Measurements from ENCODE around the gene CELF2. TPM values are rescaled to one million over a fixed set of nuclear protein-coding genes. Genes with fewer than 3 reads are reported as not detected.

CELF2 gene
- total RNA-seq, 1 donor from 2014 or later: 31.6 TPM

- no peak overlapping the region for H2AFZ ChIP-seq (replicated peaks)
- H3K36me3 ChIP-seq: no peaks in the 10 kb centered on the region
- H4K20me1 ChIP-seq (ENCODE audit: low read depth): no peaks in the 10 kb centered on the region
- no peaks in the 10 kb centered on the region for H3K27me3 ChIP-seq
- no peaks in the 10 kb centered on the region for H3K9me3 ChIP-seq (ENCODE audit: low read depth)
- H3K9ac ChIP-seq: no peak overlapping the region
- peaks cover 2% of the 10 kb centered on the region for H3K4me1 Mint-ChIP-seq
- TF ChIP-seq CTCF (IDR thresholded peaks at IDR 0.05): no peak
- TF ChIP-seq EZH2phosphoT487 (IDR thresholded peaks at IDR 0.05): no peak
- no peak for TF ChIP-seq EZH2 (IDR thresholded peaks at IDR 0.05)
- peaks cover 22% of the 10 kb centered on the region for H3K4me1 ChIP-seq
- peaks cover 8% of the 10 kb centered on the region for H3K36me3 Mint-ChIP-seq
- peak overlapping the region; percentile 24 for H3K4me2 ChIP-seq
- peaks cover 15% of the 10 kb centered on the region for H3K9me3 Mint-ChIP-seq
- peaks cover 21% of the 10 kb centered on the region for H3K79me2 ChIP-seq (ENCODE audit: low read depth)
- H3K27me3 Mint-ChIP-seq (ENCODE audit: insufficient read depth, low read depth): peaks cover 2% of the 10 kb centered on the region
- no peak overlapping the region for H3K4me3 Mint-ChIP-seq
- H3K4me3 ChIP-seq: no peak overlapping the region
- H3K27ac ChIP-seq: peak overlapping the region; percentile 42
- no peak for DNase-seq (ENCODE audit: low spot score)
- H3F3A ChIP-seq (ENCODE audit: low read depth): peaks cover 13% of the 10 kb centered on the region
- no peak overlapping the region for H3K27ac Mint-ChIP-seq
These were observed 17.1 kb downstream of the CELF2 start for GRCh38 chr10:11034762-11035161.

- H3K27ac Mint-ChIP-seq: no peak overlapping the region
- Histone ChIP-seq H3K9me3 (ENCODE audit: low read depth) (no peaks in the 10 kb centered on the region), H2AFZ (replicated peaks) (no peak overlapping the region), H3K27ac (peak overlapping the region; percentile 42), H3K4me3 (no peak overlapping the region), H3K79me2 (ENCODE audit: low read depth) (peaks cover 21% of the 10 kb centered on the region), H3K36me3 (no peaks in the 10 kb centered on the region), H3K4me1 (peaks cover 22% of the 10 kb centered on the region), H3K27me3 (no peaks in the 10 kb centered on the region), H3F3A (ENCODE audit: low read depth) (peaks cover 13% of the 10 kb centered on the region), H4K20me1 (ENCODE audit: low read depth) (no peaks in the 10 kb centered on the region), H3K9ac (no peak overlapping the region), H3K4me2 (peak overlapping the region; percentile 24)
- H3K36me3 Mint-ChIP-seq: peaks cover 3% of the 10 kb centered on the region
- DNase-seq (ENCODE audit: low spot score): peak; percentile 52
- peaks cover 2% of the 10 kb centered on the region for H3K4me1 Mint-ChIP-seq
- peaks cover 15% of the 10 kb centered on the region for H3K9me3 Mint-ChIP-seq
- no peak overlapping the region for H3K4me3 Mint-ChIP-seq
- H3K27me3 Mint-ChIP-seq (ENCODE audit: insufficient read depth, low read depth): peaks cover under 1% of the 10 kb centered on the region
- no peak for TF ChIP-seq EZH2phosphoT487 (IDR thresholded peaks at IDR 0.05)
- TF ChIP-seq CTCF (IDR thresholded peaks at IDR 0.05): no peak
- no peak for TF ChIP-seq EZH2 (IDR thresholded peaks at IDR 0.05)
These were observed 17.8 kb downstream of the CELF2 start for GRCh38 chr10:11035301-11035991.

GRCh38 chr10:11036424-11037011 lies 18.8 kb downstream of the CELF2 start:
- DNase-seq (ENCODE audit: low spot score): peak; percentile 59
- Mint-ChIP-seq H3K9me3 (peaks cover 15% of the 10 kb centered on the region), H3K4me1 (peaks cover 2% of the 10 kb centered on the region), H3K27me3 (ENCODE audit: insufficient read depth, low read depth) (no peaks in the 10 kb centered on the region), H3K36me3 (peaks cover 3% of the 10 kb centered on the region), H3K4me3 (no peak overlapping the region), H3K27ac (no peak overlapping the region)
- no peak overlapping the region for H3K4me2 ChIP-seq
- H3F3A ChIP-seq (ENCODE audit: low read depth): peaks cover 13% of the 10 kb centered on the region
- no peaks in the 10 kb centered on the region for H4K20me1 ChIP-seq (ENCODE audit: low read depth)
- H3K79me2 ChIP-seq (ENCODE audit: low read depth): peaks cover 21% of the 10 kb centered on the region
- H3K4me3 ChIP-seq: no peak overlapping the region
- no peaks in the 10 kb centered on the region for H3K36me3 ChIP-seq
- H3K9me3 ChIP-seq (ENCODE audit: low read depth): no peaks in the 10 kb centered on the region
- peaks cover 22% of the 10 kb centered on the region for H3K4me1 ChIP-seq
- no peak overlapping the region for H3K27ac ChIP-seq
- H2AFZ ChIP-seq (replicated peaks): no peak overlapping the region
- TF ChIP-seq EZH2phosphoT487 (IDR thresholded peaks at IDR 0.05) (no peak), CTCF (IDR thresholded peaks at IDR 0.05) (peak; percentile 72)
- H3K27me3 ChIP-seq: no peaks in the 10 kb centered on the region
- no peak overlapping the region for H3K9ac ChIP-seq
